Epithelial cell of proximal tubule (primary cell): ENCODE results near the gene STK36. TPM values are rescaled to one million over a fixed set of nuclear protein-coding genes. Genes with fewer than 3 reads are reported as not detected.

Experiments
- DNase-seq: peaks from one replicate; pipeline ENCODE4 v3.0.0-alpha.2; 2011; ENCODE audit warnings: low read depth
- H3K4me3 ChIP-seq: 2 replicates; pipeline ENCODE4 v1.5.1; 2011; ENCODE audit warnings: low read depth, mild to moderate bottlenecking, low read length
- total RNA-seq: library from RNA; depleted of rRNA; stranded (reverse); fragments of >200 nt; gene quantifications from 2 replicates; pipeline ENCODE4 v1.2.3, GENCODE V29; 2015
- TF ChIP-seq, protein P1 (sequence below): conservative IDR thresholded peaks from 2 replicates; pipeline ENCODE4 v1.5.1; 2012; ENCODE audit warnings: low read depth, mild to moderate bottlenecking, low read length

The STK36 gene
- total RNA-seq, 1 donor from 2014 or later, result 16.0 TPM

DNA sequence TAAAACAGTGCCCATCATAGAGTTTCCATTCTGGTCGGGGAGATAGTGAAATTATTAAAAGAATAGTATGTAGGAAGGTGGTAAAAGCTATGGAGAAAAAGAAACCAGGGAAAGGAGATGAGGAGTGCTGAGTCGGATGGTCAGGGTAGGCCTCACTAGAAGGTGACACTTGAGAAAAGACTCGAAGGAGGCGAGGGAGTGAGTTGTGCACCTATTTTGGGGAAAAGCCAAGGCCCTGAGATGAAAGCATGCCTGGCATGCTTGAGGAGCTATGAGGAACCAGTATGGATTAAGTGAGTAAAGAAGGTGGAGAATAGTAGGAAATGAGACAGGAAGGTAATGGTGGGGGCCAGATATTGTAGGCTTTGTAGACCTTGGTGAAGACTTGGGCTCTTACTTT lies 31.5 kb downstream of the STK36 start:
- DNase-seq, result no peak
- H3K4me3 ChIP-seq, result no peak overlapping the region
- TF ChIP-seq, protein P1, sequence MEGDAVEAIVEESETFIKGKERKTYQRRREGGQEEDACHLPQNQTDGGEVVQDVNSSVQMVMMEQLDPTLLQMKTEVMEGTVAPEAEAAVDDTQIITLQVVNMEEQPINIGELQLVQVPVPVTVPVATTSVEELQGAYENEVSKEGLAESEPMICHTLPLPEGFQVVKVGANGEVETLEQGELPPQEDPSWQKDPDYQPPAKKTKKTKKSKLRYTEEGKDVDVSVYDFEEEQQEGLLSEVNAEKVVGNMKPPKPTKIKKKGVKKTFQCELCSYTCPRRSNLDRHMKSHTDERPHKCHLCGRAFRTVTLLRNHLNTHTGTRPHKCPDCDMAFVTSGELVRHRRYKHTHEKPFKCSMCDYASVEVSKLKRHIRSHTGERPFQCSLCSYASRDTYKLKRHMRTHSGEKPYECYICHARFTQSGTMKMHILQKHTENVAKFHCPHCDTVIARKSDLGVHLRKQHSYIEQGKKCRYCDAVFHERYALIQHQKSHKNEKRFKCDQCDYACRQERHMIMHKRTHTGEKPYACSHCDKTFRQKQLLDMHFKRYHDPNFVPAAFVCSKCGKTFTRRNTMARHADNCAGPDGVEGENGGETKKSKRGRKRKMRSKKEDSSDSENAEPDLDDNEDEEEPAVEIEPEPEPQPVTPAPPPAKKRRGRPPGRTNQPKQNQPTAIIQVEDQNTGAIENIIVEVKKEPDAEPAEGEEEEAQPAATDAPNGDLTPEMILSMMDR, result no peak

DNA sequence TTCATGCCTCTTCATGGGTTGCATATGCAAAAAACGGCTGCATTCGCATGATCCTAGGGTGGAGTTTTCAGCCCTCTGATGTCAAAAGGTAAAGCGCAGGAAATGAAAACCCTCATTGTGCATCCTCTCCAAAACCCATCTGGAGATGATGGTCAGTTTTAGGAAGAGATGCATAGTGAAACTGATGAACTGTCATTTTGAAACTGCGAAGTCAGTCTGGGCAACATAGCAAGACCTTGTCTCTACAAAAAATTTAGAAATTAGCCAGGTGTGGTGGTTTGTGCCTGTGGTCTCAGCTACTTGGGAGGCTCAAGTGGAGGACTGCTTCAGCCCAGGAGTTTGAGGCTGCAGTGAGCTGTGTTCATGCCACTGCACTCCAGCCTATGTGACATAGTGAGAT lies 36.2 kb downstream of the STK36 start:
- TF ChIP-seq, protein P1, result no peak
- no peak overlapping the region for H3K4me3 ChIP-seq
- DNase-seq, result no peak

DNA sequence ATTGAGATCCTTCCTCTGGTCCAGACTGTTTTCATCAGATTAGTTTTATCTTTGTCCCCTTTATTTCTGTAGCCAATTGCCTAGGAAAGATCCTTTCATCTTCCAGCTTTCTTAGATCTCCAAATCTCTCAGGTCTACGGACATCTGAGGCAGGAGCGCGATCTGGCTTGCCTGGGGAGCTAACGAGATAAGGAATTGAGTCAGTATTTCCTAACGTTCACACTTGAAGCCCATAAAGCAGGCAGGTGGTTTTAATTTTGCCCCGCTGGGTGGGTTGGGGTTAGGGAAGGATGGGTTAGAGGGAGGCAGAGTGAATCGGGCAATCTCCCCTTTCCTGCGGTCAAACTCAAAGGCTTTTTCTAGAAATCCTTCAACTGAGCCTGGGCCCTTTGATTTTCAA lies 38.0 kb downstream of the STK36 start:
- DNase-seq, result no peak
- TF ChIP-seq, protein P1, result no peak

DNA sequence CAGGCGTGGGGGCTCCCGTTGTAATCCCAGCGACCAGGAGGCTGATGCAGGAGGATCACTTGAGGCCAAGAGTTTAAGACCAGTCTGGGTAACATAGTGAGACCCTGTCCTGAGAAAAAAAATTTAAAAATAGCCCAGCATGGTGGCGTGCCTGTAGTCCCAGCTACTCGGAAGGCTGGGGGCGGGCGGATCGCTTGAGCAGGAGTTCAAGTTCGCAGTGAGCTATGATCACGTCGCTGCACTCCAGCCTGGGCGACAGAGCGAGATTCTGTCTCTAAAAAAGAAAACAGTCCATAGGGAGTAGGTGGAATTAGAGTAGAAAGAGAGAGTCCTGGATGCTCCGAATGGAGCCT lies 38.4 kb downstream of the STK36 start:
- no peak for DNase-seq
- TF ChIP-seq, protein P1, result no peak
- H3K4me3 ChIP-seq, result peak overlapping the region; percentile 96

More for the DNA sequence above, 38.0 kb downstream of the STK36 start:
- H3K4me3 ChIP-seq, result peak overlapping the region; percentile 96

DNA sequence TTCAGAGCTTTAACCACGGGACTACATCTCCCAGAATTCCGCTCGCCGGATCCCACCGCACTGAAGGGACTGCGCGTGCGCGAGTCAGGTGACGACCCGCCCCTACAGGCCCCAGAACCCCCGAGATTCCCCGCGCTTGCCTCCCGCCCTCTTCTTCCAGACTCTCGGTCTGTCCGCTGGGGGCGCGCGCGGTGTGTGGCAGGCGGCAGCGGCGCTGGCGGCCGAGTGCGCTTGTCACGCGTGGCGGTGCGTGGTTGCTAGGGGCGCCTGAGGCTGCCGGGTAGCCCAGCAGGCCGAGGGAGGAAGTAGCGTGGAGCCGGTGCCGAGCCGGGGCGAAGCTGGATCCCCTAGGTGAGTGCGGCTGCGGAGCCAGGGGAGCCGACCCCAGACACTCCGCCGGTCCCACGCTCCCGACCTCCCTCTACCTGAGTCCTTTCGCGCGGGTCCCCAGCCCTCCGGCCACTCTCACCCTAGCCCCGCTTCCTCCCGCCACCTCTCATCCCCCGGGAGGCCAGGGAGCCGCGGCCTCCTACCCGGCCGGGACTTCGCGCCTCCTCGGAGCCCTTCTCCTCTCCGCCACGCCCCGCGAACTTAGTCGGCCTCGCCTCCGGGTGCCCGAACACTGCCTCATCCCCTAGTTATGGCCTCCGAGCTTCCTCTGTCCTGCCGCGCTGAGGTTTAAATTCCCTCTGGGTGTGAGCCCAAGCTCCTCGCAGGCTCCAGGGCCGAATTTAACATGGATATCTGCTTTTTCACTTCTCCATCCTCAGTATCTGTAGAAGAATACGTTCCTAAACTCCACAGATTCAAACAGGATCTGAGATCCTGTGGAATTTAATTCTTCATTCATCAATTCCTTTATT lies 39.0 kb downstream of the STK36 start, which contains the start of gene TTLL4:
Gene TTLL4 (plus strand): TSS at position 149 of the 863 bp plus-strand sequence. CDS start 26,842 bp downstream, outside the sequence.
- TF ChIP-seq, protein P1, result peak; percentile 67
- H3K4me3 ChIP-seq, result peak within 1 kb of the TSS; percentile 96
- DNase-seq, result peak; percentile 31

DNA sequence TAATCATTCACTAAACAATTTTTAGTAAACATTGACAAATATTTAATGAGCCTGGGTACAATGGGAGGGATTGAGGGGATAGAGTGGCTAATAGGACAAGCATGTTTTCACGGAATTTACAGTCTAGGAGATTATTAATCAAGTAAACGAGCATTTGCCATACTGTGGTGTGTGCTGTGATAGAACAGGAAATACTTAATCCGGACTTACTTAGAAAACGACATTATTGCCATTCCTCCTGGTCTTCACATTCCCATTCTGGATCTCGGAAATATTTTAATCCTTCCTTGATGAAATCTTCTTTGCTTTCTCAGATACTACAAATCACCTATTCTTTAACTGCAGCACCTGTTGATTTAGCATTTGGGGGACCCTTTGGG lies 39.7 kb downstream of the STK36 start:
- H3K4me3 ChIP-seq, result peak overlapping the region; percentile 96
- TF ChIP-seq, protein P1, result no peak
- DNase-seq, result peak; percentile 45

DNA sequence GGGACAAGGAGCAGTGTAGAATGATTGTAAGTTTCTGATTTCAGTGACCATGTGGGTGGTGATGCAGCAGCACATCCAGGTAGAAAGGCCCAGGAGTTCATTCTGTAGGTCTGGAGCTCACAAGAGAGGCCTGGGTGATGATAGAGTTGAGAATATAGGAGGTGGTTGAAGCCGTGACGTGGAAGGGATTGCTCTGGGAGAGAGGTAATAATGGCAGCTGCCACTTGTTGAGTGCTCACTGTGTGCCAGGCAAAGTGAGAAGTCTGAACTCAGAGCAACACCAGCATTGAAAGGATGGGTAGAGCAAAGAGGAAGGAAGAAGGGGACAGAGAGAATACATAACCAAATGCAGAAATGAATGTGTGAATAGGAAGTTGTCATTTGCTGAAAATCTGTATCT lies 42.0 kb downstream of the STK36 start:
- no peak for DNase-seq
- TF ChIP-seq, protein P1, result no peak
- no peak overlapping the region for H3K4me3 ChIP-seq
